GM21390 (cell line): ENCODE data around the gene PCDHA6.
"Not testable (repeated sequence)": the region's sequence is repeated elsewhere in the genome, so short reads cannot be mapped to it uniquely, and the experiment has no call there.

ENCODE experiments used
- ATAC-seq: cut with Tn5 transposase; IDR thresholded peaks from one replicate; pipeline ENCODE4 v1.9.1; 2021; ENCODE audit not compliant: unreplicated experiment

Gene PCDHA6

DNA sequence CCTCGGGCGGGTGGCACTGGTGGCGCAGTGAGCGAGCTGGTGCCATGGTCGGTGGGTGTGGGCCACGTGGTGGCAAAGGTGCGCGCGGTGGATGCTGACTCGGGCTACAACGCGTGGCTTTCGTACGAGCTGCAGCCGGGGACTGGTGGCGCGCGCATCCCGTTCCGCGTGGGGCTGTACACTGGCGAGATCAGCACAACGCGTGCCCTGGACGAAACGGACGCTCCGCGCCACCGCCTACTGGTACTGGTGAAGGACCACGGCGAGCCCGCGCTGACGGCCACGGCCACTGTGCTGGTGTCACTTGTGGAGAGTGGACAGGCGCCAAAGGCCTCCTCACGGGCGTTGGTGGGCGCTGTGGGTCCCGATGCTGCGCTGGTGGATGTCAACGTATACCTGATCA lies 18.9 kb upstream of the PCDHA6 start:
- ATAC-seq, result no peak

DNA sequence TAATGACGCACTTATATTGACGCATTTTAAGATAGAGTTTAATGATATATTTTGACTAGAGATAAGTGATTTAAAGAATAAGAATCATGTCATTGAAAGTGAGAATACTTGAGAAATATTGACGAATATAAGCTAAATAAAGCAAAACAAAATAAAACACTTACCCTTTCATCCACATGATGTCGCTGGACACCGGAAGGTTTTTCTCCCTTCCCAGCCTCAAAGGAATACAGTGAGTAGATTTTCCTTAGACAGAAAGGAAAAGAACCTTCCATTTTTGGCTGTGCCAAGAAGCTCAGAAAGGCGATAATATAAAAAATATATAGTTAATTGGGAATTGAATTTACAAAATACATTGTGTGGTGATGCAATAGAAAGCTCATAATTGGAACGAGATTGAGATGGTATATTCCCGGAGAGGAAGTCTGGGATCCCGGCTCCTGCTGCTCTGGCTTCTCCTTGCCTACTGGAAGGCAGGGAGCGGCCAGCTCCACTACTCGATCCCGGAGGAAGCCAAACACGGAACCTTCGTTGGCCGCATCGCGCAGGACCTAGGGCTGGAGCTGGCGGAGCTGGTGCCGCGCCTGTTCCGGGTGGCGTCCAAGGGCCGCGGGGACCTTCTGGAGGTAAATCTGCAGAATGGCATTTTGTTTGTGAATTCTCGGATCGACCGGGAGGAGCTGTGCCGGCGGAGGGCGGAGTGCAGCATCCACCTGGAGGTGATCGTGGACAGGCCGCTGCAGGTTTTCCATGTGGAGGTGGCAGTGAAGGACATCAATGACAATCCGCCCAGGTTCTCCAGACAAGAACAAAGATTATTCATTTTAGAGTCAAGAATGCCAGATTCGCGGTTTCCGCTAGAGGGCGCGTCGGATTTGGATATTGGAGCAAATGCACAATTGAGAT lies 6.1 kb upstream of the PCDHA6 start, which contains the start of gene PCDHA5:
TSS of gene PCDHA5 (plus strand) at position 239 of the 906 bp plus-strand sequence.
- ATAC-seq, result no peak

DNA sequence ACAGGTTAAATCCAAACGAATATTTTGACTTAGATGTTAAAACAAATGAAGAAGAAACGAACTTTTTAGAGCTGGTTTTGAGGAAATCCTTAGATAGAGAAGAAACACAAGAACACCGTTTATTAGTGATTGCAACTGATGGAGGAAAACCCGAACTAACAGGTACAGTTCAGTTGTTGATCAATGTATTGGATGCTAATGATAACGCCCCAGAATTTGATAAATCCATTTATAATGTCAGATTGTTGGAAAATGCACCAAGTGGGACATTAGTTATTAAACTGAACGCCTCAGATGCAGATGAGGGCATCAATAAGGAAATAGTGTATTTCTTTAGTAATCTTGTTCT lies 5.5 kb upstream of the PCDHA6 start:
- ATAC-seq, result no peak

DNA sequence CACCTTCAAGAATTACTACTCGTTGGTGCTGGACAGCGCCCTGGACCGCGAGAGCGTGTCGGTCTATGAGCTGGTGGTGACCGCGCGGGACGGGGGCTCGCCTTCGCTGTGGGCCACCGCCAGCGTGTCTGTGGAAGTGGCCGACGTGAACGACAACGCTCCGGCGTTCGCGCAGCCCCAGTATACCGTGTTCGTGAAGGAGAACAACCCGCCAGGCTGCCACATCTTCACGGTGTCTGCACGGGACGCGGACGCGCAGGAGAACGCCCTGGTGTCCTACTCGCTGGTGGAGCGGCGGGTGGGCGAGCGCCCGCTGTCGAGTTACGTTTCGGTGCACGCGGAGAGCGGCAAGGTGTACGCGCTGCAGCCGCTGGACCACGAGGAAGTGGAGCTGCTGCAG lies 4.8 kb upstream of the PCDHA6 start:
- ATAC-seq, result not testable (repeated sequence)

DNA sequence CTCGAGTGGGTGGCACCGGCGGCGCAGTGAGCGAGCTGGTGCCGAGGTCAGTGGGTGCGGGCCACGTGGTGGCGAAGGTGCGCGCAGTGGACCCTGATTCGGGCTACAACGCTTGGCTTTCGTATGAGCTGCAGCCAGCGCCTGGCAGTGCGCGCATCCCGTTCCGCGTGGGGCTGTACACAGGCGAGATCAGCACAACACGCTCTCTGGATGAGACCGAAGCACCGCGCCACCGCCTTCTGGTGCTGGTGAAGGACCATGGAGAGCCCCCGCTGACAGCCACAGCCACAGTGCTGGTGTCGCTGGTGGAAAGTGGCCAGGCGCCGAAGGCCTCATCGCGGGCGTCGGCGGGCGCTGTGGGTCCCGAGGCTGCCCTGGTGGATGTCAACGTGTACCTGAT lies 4.3 kb upstream of the PCDHA6 start:
- no peak for ATAC-seq

DNA sequence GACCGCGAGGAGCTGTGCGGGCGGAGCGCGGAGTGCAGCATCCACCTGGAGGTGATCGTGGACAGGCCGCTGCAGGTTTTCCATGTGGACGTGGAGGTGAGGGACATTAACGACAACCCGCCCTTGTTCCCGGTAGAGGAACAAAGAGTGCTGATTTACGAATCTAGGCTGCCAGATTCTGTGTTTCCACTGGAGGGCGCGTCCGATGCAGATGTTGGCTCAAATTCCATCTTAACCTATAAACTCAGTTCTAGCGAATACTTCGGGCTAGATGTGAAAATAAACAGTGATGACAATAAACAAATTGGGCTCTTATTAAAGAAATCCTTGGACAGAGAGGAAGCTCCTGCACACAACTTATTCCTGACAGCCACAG lies 590 bp downstream of the PCDHA6 start:
- ATAC-seq, result no peak

DNA sequence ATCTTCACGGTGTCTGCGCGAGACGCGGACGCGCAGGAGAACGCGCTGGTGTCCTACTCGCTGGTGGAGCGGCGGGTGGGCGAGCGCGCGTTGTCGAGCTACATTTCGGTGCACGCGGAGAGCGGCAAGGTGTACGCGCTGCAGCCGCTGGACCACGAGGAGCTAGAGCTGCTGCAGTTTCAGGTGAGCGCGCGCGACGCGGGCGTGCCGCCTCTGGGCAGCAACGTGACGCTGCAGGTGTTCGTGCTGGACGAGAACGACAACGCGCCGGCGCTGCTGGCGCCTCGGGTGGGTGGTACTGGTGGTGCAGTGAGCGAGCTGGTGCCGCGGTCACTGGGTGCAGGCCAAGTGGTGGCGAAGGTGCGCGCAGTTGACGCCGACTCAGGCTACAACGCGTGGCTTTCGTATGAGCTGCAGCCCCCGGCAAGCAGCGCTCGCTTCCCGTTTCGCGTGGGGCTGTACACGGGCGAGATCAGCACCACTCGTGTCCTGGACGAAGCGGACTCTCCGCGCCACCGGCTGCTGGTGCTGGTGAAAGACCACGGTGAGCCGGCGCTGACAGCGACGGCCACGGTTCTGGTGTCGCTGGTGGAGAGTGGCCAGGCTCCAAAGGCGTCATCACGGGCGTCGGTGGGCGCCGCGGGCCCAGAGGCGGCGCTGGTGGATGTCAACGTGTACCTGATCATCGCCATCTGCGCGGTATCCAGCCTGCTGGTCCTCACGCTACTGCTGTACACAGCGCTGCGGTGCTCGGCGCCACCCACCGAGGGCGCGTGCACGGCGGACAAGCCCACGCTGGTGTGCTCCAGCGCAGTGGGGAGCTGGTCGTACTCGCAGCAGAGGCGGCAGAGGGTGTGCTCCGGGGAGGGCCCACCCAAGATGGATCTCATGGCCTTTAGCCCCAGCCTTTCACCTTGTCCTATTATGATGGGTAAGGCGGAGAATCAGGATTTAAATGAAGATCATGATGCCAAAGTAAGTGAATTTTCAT lies 2.0 kb downstream of the PCDHA6 start:
- ATAC-seq, result not testable (repeated sequence)

DNA sequence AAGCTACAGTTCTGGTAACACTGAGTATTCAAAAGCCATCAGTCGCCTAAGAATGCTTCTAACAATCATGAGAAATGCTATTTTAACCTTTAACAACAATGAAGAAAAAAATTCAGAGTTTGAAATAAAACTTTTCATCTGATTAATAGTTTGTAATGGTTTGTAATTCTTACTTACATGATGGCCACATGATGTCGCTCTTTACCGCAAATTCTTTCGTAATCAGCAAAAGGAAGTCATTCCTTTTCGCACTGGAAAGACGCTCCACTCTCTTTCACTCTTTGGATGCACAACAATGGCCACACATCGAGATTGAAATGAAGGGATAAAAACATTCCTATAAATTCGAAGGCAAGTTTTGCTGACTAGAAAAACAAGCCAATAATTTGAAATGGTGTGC lies 6.2 kb downstream of the PCDHA6 start, which contains the start of gene PCDHA7:
TSS of gene PCDHA7 (plus strand) at position 277 of the 400 bp plus-strand sequence. CDS start at position 392, 115 bp downstream.
- no peak for ATAC-seq

DNA sequence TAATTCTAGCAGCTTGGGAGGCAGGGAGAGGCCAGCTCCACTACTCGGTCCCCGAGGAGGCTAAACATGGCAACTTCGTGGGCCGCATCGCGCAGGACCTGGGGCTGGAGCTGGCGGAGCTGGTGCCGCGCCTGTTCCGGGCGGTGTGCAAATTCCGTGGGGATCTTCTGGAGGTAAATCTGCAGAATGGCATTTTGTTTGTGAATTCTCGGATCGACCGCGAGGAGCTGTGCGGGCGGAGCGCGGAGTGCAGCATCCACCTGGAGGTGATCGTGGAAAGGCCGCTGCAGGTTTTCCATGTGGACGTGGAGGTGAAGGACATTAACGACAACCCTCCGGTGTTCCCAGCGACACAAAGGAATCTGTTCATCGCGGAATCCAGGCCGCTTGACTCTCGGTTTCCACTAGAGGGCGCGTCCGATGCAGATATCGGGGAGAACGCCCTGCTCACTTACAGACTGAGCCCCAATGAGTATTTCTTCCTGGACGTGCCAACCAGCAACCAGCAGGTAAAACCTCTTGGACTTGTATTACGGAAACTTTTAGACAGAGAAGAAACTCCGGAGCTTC lies 6.8 kb downstream of the PCDHA6 start:
- ATAC-seq, result not testable (repeated sequence)

DNA sequence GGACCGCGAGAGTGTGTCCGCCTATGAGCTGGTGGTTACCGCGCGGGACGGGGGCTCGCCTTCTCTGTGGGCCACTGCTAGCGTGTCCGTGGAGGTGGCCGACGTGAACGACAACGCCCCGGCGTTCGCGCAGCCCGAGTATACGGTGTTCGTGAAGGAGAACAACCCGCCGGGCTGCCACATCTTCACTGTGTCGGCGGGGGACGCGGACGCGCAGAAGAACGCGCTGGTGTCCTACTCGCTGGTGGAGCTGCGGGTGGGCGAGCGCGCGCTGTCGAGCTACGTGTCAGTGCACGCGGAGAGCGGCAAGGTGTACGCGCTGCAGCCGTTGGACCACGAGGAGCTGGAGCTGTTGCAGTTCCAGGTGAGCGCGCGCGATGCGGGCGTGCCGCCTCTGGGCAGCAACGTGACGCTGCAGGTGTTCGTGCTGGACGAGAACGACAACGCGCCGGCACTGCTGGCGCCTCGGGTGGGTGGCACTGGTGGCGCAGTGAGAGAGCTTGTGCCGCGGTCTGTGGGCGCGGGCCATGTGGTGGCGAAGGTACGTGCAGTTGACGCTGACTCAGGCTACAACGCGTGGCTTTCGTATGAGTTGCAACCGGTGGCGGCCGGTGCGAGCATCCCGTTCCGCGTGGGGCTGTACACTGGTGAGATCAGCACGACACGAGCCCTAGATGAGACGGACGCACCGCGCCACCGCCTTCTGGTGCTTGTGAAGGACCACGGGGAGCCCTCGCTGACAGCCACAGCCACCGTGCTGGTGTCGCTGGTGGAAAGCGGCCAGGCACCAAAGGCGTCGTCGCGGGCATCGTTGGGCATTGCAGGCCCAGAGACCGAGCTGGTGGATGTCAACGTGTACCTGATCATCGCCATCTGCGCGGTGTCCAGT lies 8.1 kb downstream of the PCDHA6 start:
- no peak for ATAC-seq

DNA sequence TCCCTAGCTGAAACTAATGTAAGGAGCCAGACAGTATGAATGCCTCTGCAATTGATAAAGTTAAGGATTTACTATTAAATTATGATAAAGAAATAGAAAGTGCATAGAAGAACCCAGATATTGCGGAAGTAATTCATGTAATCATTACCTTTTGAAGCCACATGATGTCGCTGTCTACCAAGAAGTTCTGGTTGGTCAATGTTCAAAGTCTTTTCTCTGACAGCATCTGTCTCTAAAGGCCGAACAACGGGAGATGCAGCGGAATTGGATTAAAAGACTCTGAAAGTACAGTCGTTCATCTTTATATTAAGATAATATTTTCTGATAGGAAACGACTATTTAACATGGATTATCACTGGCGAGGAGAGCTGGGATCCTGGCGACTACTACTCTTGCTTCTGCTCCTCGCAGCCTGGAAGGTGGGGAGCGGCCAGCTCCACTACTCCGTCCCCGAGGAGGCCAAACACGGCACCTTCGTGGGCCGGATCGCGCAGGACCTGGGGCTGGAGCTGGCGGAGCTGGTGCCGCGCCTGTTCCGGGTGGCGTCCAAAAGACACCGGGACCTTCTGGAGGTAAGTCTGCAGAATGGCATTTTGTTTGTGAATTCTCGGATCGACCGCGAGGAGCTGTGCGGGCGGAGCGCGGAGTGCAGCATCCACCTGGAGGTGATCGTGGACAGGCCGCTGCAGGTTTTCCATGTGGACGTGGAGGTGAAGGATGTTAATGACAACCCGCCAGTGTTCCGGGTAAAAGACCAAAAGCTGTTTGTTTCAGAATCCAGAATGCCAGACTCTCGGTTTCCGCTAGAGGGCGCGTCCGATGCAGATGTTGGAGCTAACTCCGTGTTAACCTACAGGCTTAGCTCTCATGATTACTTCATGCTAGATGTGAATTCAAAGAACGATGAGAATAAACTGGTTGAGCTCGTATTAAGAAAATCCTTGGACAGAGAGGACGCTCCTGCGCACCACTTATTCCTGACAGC lies 13.5 kb downstream of the PCDHA6 start, which contains the start of gene PCDHA8:
TSS of gene PCDHA8 (plus strand) at position 210 of the 985 bp plus-strand sequence. CDS start at position 345, 135 bp downstream.
- ATAC-seq, result no peak

DNA sequence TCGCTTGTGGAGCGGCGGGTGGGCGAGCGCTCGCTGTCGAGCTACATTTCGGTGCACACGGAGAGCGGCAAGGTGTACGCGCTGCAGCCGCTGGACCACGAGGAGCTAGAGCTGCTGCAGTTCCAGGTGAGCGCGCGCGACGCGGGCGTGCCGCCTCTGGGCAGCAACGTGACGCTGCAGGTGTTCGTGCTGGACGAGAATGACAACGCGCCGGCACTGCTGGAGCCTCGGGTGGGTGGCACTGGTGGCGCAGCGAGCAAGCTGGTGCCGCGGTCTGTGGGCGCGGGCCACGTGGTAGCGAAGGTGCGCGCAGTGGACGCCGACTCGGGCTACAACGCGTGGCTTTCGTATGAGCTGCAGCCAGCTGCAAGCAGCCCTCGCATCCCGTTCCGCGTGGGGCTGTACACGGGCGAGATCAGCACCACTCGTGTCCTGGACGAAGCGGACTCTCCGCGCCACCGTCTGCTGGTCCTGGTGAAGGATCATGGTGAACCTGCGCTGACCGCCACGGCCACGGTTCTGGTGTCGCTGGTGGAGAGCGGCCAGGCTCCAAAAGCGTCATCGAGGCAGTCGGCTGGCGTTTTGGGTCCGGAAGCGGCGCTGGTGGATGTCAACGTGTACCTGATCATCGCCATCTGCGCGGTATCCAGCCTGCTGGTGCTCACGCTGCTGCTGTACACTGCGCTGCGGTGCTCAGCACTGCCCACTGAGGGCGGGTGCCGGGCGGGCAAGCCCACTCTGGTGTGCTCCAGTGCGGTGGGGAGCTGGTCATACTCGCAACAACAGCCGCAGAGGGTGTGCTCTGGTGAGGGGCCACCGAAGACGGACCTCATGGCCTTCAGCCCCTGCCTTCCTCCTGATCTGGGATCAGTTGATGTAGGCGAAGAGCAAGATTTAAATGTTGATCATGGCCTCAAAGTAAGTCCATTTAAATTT lies 15.3 kb downstream of the PCDHA6 start:
- no peak for ATAC-seq

DNA sequence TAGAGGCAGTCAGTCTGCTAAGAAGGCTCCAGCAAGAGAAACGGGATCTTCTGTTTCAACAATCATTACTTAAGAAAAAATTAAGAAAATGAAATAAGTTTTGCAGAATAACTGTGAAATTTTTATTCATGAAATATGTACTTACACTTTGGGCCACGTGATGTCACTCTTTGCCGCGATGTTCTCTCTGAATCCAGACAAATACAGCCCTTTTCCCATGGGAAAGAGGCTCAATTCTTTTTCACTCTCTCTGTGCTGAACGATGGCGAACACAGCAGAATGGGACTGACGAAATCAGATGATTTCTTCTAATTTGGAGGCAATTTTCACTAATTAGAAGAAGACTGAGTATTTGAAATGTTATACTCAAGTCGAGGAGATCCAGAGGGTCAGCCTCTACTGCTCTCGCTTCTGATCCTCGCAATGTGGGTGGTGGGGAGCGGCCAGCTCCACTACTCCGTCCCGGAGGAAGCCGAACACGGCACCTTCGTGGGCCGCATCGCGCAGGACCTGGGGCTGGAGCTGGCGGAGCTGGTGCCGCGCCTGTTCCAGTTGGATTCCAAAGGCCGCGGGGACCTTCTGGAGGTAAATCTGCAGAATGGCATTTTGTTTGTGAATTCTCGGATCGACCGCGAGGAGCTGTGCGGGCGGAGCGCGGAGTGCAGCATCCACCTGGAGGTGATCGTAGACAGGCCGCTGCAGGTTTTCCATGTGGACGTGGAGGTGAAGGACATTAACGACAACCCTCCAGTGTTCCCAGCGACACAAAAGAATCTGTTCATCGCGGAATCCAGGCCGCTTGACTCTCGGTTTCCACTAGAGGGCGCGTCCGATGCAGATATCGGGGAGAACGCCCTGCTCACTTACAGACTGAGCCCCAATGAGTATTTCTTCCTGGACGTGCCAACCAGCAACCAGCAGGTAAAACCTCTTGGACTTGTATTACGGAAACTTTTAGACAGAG lies 20.7 kb downstream of the PCDHA6 start, which contains the start of gene PCDHA9:
TSS of gene PCDHA9 (plus strand) at position 244 of the 964 bp plus-strand sequence. CDS start at position 358, 114 bp downstream.
- ATAC-seq, result not testable (repeated sequence)

DNA sequence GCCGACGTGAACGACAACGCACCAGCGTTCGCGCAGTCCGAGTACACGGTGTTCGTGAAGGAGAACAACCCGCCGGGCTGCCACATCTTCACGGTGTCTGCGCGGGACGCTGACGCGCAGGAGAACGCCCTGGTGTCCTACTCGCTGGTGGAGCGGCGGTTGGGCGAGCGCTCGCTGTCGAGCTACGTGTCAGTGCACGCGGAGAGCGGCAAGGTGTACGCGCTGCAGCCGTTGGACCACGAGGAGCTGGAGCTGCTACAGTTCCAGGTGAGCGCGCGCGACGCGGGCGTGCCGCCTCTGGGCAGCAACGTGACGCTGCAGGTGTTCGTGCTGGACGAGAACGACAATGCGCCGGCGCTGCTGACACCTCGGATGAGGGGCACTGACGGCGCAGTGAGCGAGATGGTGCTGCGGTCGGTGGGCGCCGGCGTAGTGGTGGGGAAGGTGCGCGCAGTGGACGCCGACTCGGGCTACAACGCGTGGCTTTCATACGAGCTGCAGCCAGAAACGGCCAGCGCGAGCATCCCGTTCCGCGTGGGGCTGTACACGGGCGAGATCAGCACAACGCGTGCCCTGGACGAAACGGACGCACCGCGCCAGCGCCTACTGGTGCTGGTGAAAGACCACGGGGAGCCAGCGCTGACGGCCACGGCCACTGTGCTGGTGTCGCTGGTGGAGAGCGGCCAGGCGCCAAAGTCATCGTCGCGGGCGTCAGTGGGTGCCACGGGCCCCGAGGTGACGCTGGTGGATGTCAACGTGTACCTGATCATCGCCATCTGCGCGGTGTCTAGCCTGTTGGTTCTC lies 22.3 kb downstream of the PCDHA6 start:
- not testable (repeated sequence) for ATAC-seq

DNA sequence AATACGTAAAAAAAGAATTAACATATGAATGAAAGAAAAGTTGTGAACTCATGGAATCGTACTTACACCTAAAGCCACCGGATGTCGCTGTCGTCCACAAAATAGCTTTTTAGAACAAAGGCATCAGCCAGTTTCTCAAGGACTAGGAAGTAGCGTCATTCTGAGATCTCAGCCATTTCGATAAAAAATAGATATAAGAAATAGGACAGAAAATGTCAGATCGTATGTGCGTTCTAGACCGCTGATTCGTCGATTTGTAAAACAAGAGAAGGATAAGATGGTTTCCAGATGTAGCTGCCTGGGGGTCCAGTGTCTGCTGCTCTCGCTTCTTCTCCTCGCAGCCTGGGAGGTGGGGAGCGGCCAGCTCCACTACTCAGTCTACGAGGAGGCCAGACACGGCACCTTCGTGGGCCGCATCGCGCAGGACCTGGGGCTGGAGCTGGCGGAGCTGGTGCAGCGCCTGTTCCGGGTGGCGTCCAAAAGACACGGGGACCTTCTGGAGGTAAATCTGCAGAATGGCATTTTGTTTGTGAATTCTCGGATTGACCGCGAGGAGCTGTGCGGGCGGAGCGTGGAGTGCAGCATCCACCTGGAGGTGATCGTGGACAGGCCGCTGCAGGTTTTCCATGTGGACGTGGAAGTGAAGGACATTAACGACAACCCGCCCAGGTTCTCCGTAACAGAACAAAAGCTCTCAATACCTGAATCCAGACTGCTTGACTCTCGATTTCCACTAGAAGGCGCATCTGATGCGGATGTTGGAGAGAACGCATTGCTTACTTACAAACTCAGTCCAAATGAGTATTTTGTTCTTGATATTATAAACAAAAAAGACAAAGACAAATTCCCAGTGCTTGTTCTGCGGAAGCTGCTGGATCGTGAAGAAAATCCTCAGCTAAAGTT lies 28.3 kb downstream of the PCDHA6 start, which contains the start of gene PCDHA10:
TSS of gene PCDHA10 (plus strand) at position 126 of the 903 bp plus-strand sequence. CDS start at position 278, 152 bp downstream.
- ATAC-seq, result no peak
